K562 (cell line): Measurements from ENCODE around the gene WFDC12.

Source experiments
- CTCF ChIP-seq, 3 experiments: IDR thresholded peaks in 2 of 3; conservative IDR thresholded peaks in 1 of 3; 2 replicates each; pipeline ENCODE4 v1.5.1; 2011 to 2012; ENCODE audit warnings: low read length in 3 of 3, mild to moderate bottlenecking in 3 of 3, control low read depth in 2 of 3, improper control_type of control experiment in 1 of 3, inconsistent platforms in 1 of 3, low read depth in 1 of 3, mixed read lengths in 1 of 3, moderate library complexity in 1 of 3; ENCODE audit not compliant: insufficient read depth in 2 of 3
- LCOR ChIP-seq: sonication (generic); formaldehyde crosslinking; IDR thresholded peaks from 2 replicates; pipeline ENCODE4 v1.8.0; 2022; ENCODE audit warnings: mild to moderate bottlenecking, missing genetic modification reagents
- PHB2 ChIP-seq: fragments of 450-650 bp; IDR thresholded peaks from 2 replicates; pipeline ENCODE4 v1.6.1; 2017; ENCODE audit warnings: low read depth
- PHF8 ChIP-seq: fragments of 200-600 bp; sonication (generic); IDR thresholded peaks from 2 replicates; pipeline ENCODE4 v1.6.1; 2012; ENCODE audit warnings: mixed run types, mild to moderate bottlenecking, inconsistent platforms, low read length, moderate library complexity, borderline replicate concordance
- POLR2AphosphoS2 ChIP-seq: IDR thresholded peaks from 2 replicates; pipeline ENCODE4 v1.6.1; 2012; ENCODE audit warnings: low read length, improper control_type of control experiment

- TF ChIP-seq PHB2 (no peak), CTCF (IDR thresholded peaks at IDR 0.05 in 2 of 3, conservative IDR thresholded peaks at IDR 0.05 in 1 of 3; ENCODE audit: insufficient read depth in 2 of 3, low read depth in 1 of 3, low read length in 3 of 3) (no peak), POLR2AphosphoS2 (no peak), PHF8 (no peak), LCOR (CRISPR knock-in tag) (no peak)
These were observed 32.4 kb upstream of the WFDC12 start for GRCh38 chr20:45156713-45157112.
